Activated CD8-positive, alpha-beta memory T cell treated with anti-CD3 and anti-CD28 coated beads, Interleukin-2, amount 50 U/mL, for 48 hours (primary cell): ENCODE results near the gene E2F2.

Experiments used
- DNase-seq: peaks from one replicate; pipeline ENCODE4 v3.0.0-alpha.2; 2020

E2F2 gene

DNA sequence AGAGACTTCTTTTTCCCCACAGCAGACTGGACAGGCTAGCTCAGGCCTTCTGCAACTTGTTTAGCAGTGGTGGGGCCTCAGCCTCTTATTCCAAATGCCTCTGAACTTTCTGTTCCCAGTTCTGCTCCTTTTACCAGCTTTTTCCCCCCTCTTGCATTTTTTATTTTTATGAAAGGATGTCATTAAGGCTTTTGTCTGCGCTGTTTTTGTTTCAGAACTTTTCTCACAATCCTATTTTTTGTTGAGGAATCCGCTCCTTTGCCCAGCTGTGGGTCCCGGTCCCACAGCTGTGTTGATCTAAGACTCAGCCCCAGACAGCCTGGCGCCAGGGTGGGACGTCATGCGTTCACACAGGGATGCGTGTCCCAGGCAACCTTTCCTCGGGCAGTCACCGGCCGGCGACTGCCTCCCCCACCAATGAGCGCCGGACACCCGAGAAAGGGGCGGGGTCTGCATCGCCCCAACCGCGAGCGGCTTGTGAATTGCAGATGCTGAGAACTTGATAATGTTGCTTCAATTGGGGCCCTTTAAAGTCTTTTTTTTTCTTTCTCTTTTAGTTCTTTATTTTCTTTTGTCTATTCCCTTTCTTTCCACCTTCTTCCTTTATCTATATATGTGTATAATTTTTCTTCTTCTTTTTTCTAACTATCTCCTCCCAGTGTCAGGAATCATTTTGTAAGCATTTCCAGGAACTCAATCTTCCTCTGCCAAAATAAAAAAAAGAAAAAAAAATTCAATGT lies 31.3 kb upstream of the E2F2 start:
- DNase-seq: no peak

DNA sequence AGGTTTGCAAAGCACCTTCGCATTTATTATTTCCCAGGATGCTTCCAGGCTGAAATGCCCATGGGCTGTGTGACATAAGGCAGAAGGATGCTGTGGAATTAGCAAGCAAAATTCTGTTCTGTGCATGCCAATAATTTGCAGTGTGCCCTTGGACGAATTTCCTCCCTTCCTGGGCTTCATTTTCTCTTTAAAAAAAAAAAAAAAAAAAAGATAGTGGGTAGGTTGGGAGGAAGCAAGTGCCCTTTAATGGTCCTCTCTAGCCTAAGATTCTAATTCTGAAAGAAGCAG lies 30.7 kb upstream of the E2F2 start:
- no peak for DNase-seq

DNA sequence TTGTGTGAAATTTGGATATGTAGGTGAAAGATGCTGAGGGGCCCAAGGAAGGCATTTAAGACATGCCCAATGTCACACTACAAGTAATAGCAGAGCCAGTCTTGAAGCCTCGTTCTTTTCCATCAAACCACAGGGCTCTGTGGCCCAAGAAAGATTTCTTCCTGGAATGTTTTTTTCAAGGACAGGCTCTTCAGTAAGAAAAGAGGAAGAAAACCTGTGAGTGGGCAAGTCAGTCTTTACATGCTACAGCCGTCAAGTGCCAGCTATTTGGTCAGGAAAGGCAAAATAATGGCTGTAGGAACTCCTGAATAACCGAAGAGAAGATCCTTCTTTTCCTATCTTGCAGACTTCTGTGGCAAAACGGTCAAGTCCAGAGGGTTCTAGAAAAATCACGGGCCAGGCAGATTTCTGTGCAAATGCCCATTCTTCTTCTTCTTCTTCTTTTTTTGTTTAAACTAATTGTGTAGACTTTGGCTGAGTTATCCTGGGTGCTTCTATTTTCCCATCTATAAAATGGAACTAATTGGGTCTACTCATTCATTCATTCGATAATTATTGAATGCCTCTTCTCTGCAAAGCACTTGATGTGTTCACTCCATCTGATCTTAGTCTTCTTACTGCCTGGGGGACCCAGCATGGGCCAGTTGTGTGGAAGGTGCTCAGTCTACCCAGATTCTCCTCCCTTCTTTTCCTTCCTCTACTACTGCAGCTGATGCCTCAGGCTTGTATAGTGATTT lies 30.2 kb upstream of the E2F2 start:
- no peak for DNase-seq

DNA sequence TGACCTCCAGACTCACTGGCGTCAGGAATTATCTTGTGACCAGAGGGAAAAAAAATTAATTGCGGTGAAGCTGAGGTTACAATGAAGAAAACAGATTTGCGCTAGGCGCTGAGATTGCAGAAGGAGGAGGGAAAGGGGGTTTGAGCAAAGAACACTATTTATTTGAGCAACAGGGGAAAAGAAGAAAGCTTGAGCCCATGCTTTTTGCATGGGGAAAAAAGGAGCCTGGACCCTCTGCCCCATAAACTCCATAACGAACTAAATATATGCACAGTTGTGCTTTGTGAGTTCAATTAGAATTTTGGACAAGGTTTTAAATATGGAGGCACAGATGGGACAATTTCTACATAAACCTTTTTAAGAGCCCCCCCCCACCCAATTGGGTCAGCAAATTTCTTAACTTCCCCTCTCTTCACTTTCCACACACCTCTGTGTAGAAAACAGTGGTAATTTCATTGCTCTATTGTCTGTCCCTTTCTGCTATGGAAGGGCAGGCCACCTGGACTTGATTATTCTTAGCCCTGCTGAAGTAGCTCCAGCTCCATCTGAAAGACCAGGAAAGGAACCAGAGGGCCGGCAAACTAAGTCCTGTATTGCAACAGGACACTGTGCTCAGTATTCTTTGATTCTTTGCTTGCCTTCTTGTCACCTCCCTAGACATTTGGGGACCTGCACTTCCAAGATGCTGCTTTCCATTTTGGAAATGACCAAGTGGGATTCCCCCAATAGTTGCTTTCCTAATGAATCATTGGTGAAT lies 29.1 kb upstream of the E2F2 start:
- DNase-seq: no peak

DNA sequence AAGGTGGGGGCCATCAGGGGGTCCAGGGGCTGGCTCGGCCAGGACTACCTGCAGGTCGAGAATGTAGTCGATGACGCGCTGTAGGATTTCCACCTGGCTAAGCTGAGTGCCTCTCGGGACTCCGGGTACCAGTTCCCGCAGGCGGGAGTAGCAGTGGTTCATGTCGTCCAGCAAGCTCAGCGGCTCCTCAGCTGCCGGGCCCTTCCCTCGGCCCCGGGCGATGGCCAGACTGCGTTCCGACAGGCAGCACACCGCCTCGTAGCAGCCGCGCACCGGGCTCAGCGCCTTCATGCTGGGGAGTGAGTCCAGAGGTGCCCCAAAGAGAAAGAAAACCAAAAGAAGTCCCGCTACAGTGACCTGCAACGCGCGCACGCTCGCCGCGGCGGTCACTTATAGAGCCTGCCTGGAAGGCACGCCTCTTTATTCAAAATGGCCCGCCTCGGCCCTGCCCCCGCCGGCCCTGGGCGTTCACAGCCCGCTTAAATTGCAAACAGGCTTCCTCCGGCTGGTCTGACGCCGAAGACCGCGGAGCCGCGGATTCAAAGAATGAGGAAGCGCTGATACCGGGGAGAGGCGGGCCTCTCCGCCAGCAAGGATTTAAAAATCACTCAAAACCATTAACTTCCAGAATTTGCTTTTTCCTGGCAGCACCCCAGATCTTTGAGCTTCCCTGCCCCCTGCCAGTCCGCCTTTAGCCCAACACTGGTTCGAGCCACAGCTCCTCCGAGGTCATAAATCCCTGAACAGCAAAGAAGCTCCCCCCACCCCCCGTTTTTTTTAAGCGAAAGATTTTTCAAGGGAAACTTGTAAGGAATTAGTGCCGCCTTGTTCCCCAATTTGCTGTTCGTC lies 28.3 kb upstream of the E2F2 start, which contains the start of gene ID3:
Gene ID3, minus strand, starts transcription at position 366 of the 849 bp plus-strand sequence. Its CDS starts 75 bp downstream, at position 291.
- DNase-seq: peak; percentile 95

DNA sequence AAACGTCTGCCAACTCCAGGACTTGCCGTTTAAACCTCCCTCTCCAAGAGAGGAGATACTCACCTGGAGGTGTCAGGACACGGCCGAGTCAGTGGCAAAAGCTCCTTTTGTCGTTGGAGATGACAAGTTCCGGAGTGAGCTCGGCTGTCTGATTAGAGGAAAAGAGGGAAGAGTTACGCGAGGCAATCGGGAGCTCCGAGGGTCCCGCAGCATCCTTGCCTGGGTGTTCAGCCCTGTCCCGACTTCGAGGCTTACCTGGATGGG lies 27.8 kb upstream of the E2F2 start:
- DNase-seq: no peak

DNA sequence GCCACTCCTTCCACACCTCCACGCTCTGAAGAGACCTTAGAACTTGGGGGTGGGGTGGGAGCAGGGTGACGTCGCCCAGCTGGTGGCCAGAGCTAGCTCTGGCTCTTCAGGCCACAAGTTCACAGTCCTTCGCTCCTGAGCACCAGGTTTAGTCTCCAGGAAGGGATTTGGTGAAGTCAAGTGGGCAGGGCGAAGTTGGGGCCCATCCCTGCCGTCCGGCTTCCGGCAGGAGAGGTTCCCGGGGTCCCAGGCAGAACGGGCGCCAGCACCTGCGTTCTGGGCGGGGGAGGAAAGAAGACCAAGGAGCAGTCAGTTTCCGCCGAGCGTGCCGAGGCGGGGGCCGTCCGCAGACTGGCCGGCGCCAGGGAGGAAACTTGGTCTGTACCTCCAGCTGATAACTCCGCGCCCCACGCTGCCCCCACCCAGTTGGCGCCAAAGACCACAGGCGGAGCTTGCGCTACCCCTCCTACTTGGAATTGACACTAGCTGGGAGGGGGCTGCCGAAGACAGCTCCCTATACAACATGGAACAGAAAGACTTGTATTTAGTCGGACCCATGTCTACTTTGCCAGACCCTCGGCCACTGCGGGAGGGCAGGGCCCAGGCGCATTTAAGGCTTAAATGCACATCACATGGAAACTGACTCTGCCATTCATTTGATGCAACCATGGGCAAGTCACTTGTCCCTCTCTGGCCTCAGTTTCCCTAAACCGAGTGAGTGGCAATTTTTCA lies 27.3 kb upstream of the E2F2 start:
- peak; percentile 73 for DNase-seq

DNA sequence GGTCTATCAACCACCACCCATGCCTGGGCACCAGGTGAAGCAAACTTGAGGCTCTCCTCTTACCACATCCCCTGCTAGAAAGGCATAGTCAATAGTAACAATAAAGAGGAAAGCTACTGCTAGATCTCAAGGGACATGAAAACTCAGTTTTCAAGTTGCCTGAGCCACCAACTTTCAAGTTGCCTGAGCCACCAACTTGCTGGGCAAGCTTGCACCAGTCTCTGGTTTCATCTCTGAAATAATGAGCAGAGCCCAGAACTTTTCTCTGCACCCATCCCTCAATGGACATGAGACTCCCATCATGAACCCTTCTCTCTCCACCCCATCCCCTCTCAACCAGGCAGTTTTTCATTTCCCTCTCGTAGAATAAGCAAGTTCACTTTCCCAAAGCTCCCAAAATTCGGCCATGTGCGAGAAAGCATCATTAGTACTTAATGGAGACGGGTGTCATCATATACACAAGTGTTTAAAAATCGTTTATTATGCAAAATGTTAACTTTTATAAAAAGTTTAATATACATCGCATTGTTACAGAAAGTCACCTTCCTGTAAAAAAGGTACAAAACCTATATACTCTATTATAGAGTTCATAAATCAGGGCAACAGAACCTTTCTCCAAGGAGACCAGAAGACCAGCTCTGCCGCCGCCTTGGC lies 26.6 kb upstream of the E2F2 start:
- DNase-seq: no peak

DNA sequence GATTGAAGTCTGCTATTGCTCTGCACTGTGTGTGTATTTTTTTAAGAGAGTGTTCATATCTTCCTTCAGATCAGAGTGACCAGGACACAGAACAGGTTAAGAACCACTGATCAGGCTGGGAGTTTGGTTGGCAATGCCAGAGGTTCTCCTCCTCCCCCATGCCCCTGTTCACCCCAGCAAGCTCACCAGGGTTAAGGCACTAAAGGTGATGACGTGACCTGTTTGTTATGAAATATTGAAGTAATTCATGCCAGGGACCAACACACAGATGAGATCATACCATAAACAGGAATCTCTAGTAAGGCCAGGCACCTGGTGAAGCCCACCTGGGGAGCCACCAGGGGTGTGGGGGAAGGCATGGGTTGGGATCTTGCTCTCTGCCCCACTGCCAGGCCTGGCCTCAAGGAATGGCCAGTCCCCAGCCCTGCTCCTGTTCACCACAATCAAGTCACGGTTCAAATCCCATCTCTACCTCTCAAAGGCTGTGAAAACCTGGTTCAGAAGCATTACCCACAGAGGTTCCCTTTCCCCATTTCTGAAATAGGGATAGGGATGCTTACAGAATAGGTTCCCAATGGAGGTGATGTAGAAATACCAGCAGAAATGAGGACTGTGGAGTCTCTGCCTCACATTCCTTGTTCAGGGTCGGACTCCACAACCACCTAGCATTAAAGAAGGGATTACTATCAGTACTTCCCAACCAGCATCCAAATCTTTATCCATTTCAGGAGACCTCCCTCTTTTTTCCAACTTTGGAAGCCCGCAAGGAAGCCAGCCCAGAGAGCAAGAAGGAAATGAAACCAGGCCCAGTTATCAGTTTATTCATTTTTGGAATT lies 25.8 kb upstream of the E2F2 start:
- no peak for DNase-seq

DNA sequence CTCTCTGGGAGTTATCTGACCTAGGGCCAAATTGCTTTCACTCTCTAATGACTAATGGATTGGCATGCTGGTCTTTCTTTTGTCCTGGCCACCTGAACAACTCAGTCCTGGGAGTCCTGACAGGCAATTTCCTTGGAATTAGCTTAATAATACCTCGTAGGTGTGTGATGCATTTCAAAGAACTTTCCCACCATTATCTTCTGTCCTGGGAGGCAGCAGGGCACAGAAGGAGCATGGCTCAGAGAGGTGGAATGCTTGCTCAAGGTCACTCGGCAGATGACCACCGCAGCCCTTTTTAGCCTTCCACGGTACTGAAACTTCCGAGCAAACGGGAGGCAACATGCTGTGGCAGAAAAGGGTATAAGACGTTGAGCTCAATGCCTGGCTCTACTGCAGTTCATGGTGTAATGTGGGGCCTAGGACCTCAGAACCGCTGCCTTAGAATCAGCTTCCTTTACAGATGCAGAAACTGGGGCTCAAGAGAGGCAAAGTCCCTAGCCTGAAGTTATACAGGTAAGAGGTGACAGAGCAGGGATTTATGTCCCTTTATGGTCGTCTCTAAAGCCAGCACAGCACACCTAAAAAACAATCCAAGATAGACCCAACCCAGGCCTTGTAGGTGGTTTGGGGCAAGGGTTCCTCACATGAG lies 25.1 kb upstream of the E2F2 start:
- DNase-seq: no peak

DNA sequence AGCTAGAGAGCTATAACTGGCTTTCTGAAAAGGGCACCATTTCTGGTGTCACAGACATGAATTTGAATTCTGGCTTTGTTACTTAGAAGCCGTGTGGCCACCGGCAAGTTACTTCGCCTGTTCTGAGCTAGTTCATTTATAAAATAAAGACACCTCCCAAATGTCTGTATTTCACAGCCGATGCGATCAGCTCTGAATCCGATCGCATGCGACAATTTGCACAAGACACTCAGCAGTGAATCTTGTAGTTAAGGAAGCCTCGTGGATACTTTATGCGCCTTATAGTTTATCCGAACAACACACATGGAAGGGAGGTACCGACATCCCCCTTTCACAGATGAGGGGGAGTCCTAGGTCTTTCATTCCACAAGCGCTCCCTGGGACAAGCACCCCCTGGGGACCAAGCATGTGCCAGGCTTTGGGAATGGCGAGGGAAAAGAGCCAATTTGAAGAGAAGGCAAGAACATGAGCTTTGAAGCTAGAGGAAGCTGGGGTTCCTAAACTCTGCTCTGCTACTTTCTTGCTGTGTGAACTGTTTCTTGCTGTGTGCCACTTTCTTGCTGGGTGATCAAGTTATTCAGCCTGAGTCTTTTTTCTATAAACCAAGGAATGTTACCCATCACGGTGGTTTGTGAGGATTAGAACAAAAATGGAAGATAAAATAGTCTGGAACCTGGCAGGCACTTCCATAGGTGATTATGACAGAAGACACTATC lies 24.4 kb upstream of the E2F2 start:
- no peak for DNase-seq

DNA sequence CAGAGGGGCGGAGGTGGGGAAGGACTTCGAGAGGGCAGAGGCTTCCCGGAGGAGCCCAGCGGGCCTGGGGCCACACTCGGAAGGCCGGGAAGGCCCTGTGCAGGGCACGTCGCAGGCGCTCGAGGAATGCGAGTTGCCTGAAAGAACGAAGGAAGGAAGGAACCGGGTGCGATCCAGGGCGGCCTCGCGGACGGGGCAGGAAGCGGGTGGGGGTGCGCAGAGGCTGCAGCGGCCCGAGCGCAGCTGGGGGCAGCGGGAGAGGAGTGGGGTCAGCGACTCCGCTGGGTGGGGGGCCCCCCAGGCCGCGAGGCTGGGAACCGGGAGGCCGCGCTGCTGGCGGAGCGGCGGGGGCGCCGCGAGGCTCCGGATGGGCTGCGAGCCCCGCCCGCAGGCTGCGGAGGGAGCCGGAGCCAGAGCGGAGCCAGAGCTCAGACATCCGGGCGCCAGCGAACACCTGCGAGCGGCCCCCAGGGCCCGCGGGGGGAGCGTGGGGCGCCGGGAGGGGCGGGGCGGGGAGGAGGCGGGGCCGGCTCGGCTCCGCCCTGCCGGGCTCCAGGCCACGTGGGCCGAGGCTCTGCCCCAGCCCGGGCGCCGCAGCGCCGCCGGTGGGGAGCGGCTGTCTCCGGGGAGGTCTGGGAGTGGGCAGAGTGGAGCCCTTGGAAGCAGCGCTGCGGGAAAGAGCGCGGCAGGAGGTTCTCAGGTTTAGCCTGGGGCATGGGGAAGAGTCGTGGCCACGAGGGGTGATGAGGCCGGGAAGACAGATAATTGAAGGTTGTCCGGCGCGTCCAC lies 23.6 kb upstream of the E2F2 start:
- DNase-seq: peak; percentile 89

DNA sequence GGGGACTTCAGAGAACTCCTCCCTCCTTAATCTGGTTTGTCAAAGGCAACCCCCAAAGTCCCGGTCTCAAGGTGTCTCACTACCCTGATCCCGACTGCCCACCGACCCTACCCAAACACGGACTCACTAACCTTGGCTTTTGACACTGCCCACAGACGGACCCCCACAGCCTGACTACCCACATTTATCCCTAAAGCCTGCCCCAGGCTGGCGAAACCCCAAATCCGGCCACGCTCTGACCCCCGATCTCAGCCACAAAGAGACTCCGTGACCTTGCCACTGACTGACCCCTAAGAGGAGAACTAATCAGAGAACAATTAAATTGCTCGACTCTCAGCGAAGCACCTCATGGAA lies 23.1 kb upstream of the E2F2 start:
- no peak for DNase-seq

DNA sequence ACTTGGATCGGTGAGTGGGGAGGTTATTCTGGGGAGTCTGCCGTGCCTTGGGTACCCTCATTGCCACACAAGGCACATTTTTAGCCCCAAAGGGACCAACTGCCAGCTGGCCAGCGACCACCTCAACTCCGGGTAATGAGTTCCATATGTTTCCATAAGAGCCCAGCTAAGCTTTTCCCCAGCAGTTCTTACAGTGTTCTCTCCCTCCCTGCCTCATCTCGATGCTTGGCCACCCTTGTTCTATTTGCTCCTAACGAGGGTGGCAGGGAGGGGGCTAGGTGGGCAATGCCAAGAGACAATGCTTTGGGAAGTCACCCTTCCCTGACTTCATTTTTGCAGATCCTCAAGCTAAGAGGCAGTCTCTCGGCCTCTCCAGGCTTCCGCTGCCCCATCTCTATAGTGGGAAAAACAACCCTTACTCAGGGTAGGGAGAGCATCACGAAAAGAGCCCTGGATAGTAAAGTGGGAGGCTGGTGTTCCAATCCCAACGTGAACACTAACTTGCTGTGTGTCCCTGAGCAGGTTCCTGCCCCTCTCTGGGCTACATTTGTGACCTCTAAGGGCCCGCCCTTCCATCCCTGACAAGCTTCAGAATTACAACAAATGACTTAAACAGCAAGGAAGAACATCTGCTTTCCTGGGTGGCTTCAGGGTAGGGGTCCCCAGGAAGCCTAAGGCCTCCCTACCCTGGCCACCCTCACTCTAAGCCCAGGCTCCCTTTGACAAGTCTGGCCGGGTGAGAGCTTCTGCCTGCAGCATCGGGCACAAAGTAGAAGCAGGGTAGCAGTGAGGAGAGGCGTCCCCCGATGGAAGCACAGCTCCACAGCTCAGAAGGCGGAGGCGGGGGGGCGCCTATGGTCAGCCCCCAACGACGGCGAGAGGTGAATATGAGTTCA lies 22.4 kb upstream of the E2F2 start:
- peak; percentile 60 for DNase-seq

DNA sequence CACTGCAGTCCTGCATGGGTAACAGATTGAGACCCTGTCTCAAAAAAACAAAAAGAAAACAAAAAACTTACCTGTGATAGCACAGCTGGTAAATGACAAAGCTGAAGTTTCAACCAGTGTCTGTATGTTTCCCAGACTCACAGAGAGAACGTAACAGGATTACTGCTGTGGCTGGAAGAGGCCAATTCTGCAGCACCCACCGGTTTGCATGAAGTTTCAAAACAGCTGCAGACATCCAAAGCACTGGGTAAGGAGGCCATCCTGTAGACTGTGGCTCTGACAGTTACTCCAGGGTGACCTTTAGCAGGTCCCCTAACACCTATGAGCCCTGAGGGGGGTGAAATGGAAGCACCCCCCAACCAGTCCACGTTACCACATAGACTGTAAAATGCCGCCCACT lies 20.8 kb upstream of the E2F2 start:
- DNase-seq: no peak

DNA sequence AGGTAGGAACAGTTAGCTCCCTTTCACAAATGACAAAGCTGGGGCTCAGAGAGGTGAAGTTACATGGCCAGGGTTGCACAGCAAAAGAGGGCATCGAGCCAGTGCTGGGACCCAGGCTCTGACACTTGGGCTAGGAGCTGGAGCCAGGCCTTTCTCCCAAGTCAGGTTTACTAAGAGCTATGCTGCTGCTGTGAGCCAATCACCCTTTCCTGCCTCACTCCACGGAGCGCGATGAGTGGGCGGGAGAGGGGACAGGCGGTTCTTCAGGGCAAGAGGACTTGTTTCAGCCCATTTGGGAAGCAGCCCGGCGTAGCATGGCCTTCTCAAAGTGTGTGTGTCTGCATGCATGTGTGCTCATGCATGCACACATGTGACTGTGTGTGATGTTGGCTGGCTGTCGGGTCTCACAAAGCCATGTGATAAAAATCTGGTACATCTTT lies 17.7 kb upstream of the E2F2 start:
- DNase-seq: no peak

DNA sequence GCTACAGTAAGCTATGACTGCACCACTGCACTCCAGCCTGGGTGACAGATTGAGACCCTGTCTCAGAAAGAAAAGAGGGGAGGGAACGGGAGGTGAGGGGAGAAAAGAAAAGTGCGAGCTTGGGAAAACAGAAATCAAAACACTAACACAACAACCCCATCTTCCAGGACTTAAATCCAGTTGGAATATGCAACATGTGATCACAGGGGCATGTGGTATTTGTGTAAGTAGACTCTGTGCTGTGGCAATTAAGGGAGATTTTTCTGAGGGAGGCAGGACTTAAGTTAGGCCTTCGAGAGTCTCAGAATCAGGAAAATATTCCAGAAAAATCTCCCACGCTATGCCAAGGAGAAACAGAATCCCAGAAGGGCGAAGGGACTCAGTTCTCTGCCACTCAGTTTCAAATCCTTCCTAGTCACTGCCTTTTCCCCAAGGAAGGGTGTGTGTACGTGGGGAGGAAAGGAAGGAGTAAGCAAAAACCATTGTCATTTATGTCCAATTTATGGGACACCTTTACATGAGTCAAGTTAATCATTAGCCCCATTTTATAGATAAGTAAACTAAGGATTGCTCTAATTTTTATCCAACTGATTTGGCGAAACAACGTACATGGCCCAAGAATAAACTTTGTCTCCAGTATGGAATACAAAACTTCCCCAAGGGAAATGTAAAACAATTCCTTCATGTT lies 16.0 kb upstream of the E2F2 start:
- no peak for DNase-seq
